Stimulated activated CD8-positive, alpha-beta memory T cell treated with anti-CD3 and anti-CD28 coated beads, Interleukin-4, amount 100 ng/mL, for 4 hours (primary cell): ENCODE data around the gene TBC1D16.
"Not testable (repeated sequence)": the region's sequence is repeated elsewhere in the genome, so short reads cannot be mapped to it uniquely, and the experiment has no call there.

Experiments used
- DNase-seq, 2 donors: peaks; one replicate each; pipeline ENCODE4 v3.0.0-alpha.2; 2020; ENCODE audit warnings: low read depth in 2 of 2, low spot score in 1 of 2

TBC1D16 gene

GRCh38 chr17:79897243-79898063 lies 138.2 kb downstream of the TBC1D16 start:
- DNase-seq: no peak

GRCh38 chr17:79893457-79893856 lies 142.2 kb downstream of the TBC1D16 start:
- not testable (repeated sequence) for DNase-seq

GRCh38 chr17:79892457-79893241 lies 143.0 kb downstream of the TBC1D16 start:
- DNase-seq: no peak

- no peak for DNase-seq
Measured at GRCh38 chr17:79891113-79891730, 144.4 kb downstream of the TBC1D16 start.

DNA sequence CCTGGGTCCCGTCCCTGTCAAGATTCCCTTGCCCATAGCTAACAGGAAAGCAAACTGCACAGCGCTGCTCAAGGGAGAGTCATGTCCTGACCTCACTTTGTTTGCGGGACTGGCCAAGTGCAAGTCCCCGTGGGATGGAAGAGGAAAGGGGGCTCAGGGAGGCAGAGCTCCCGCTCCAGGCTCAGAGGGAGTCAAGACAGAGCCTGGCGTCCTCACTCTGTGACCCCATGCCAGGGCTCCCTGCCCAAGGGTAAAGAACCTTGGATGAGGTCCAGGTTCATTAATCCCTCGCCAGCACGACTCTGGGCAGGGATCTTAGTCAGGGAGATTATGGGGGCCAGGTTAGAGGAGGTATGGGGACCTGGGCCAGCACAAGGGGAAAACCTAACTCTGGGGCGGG lies 145.0 kb downstream of the TBC1D16 start:
- DNase-seq: no peak

DNA sequence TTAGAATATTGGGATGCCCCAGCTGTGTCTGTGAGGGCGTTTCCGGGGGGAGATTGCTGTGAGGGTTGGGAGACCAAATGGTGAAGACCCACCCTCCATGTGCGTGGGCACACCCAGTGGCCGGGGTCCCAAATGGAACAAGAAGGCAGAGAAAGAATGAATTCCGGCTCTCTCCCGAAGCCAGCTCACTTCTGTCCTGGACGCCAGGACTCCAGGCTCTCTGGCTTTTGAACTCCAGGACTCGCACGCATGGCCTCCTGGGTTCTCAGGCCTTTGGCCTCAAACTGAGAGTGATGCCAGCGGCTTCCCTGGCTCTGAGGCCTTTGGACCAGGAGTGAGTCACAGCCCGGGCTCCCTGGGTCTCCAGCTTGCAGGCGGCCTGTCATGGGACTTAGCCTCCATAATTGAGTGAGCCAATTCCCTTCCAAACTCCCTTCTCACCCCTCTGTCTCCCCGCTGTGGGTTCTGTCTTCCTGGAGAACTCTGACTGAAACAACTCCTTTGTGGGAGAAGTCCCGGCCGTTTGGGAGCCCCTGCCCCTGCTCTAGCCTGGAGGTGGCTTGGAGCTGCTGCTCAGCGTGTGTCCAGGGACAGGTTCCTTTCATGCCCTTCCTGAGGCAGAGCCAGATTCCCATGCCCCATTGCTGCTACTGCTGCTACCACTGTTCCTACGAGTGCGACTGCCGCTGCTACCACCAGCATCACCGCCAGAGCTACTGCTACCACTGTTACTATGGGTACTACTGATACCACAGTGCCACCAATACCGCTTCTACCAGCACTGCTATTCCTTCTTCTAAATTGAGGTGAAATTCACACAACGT lies 146.6 kb downstream of the TBC1D16 start:
- DNase-seq: no peak

DNA sequence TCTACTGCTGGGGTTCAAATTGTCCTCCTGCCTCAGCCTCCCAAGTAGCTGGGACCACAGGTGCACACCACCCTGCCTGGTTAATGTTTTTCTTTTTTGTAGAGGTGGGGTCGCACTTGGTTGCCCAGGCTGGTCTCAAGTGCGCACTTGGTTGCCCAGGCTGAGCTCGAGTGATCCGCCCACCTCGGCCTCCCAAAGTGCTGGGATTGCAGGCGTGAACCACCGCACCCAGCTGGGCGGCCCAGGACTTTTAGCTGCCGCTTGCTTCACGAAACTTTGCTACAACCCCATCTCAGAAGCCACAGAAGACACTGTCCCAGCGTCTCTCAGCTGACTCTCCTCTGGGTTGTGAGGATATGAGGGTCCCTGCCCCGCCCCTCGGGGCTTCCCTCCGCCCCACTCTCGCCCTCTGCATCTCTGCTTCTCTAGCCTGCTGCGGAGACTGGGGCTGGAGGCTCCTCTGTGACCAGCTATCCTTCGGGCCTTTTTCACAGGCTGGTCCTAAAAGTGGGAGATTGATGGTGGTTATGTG lies 147.6 kb downstream of the TBC1D16 start:
- DNase-seq: no peak

DNA sequence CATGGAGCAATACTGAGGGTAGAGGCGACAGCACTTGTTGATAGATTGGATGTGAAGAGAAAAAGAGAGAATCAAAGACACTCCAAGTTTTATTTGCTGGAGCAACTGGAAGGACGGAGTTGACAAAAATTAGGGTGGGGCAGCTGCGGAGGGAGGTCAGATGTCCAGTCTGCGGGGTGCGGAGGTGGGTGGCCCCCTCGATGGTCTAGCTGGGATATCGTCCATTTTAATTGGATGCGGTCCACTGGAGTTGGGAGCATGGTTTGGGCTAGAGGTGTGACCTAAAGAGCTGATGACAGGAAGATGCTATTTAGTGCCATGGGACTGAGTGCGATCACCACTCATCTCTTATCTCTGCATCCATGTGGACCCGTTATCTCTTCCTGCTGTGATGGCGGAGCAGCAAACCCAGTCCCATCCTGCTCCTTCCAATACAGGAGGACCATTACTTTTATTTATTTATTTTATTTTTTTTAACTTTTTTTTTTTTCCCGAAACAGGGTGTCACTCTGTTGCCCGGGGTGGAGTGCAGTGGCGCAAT lies 148.2 kb downstream of the TBC1D16 start:
- DNase-seq: no peak

GRCh38 chr17:79883202-79883601 lies 152.5 kb downstream of the TBC1D16 start:
- DNase-seq: no peak
